Epithelial cell of proximal tubule (primary cell): Measurements from ENCODE around the gene PTPRJ. TPM values are rescaled to one million over a fixed set of nuclear protein-coding genes. Genes with fewer than 3 reads are reported as not detected.
"Not testable (repeated sequence)": the region's sequence is repeated elsewhere in the genome, so short reads cannot be mapped to it uniquely, and the experiment has no call there.

ENCODE experiments used
- DNase-seq: peaks from one replicate; pipeline ENCODE4 v3.0.0-alpha.2; 2011; ENCODE audit warnings: low read depth
- H3K4me3 ChIP-seq: 2 replicates; pipeline ENCODE4 v1.5.1; 2011; ENCODE audit warnings: low read depth, mild to moderate bottlenecking, low read length
- CTCF ChIP-seq: conservative IDR thresholded peaks from 2 replicates; pipeline ENCODE4 v1.5.1; 2012; ENCODE audit warnings: low read depth, mild to moderate bottlenecking, low read length
- total RNA-seq: library from RNA; depleted of rRNA; stranded (reverse); fragments of >200 nt; gene quantifications from 2 replicates; pipeline ENCODE4 v1.2.3, GENCODE V29; 2015

PTPRJ gene
- total RNA-seq, 1 donor from 2014 or later: 43.9 TPM

- no peak for DNase-seq
- no peak for TF ChIP-seq CTCF
- no peak overlapping the region for H3K4me3 ChIP-seq
Measured at GRCh38 chr11:48134221-48134922, 154.0 kb downstream of the PTPRJ start.

- no peak for DNase-seq
- no peak overlapping the region for H3K4me3 ChIP-seq
- TF ChIP-seq CTCF: no peak
Measured at GRCh38 chr11:48138222-48138621, 157.9 kb downstream of the PTPRJ start.

GRCh38 chr11:48139896-48140295 lies 159.5 kb downstream of the PTPRJ start:
- not testable (repeated sequence) for H3K4me3 ChIP-seq, DNase-seq

GRCh38 chr11:48141475-48142122 lies 161.2 kb downstream of the PTPRJ start:
- no peak overlapping the region for H3K4me3 ChIP-seq
- DNase-seq: no peak
- TF ChIP-seq CTCF: no peak

GRCh38 chr11:48142889-48143288 lies 162.5 kb downstream of the PTPRJ start:
- DNase-seq: no peak
- TF ChIP-seq CTCF: no peak
- no peak overlapping the region for H3K4me3 ChIP-seq

- DNase-seq: no peak
- H3K4me3 ChIP-seq: no peak overlapping the region
- no peak for TF ChIP-seq CTCF
Measured at GRCh38 chr11:48148749-48149148, 168.4 kb downstream of the PTPRJ start.

- no peak overlapping the region for H3K4me3 ChIP-seq
- DNase-seq: no peak
- no peak for TF ChIP-seq CTCF
Measured at GRCh38 chr11:48150213-48150612, 169.9 kb downstream of the PTPRJ start.
